ENCODE data around the gene IFNA10.
"Not testable (repeated sequence)": the region's sequence is repeated elsewhere in the genome, so short reads cannot be mapped to it uniquely, and the experiment has no call there.

IFNA10 gene

GRCh38 chr9:21187487-21187886 is 19.5 kb downstream of the IFNA10 start, which contains the start of gene IFNA4:
Gene IFNA4 (minus strand): TSS chr9:21187587. CDS start chr9:21187531, 56 bp downstream.
- not testable (repeated sequence) for DNase-seq

- DNase-seq: peak; percentile 67
These were observed 23.9 kb downstream of the IFNA10 start for GRCh38 chr9:21182810-21183736.

- no peak for DNase-seq
These were observed 32.3 kb downstream of the IFNA10 start for GRCh38 chr9:21174671-21175070.

- DNase-seq: no peak
These were observed 34.8 kb downstream of the IFNA10 start for GRCh38 chr9:21172156-21172555.

- DNase-seq: no peak
These were observed 35.6 kb downstream of the IFNA10 start for GRCh38 chr9:21171351-21171750.

- not testable (repeated sequence) for DNase-seq
These were observed 40.4 kb downstream of the IFNA10 start, which contains the start of gene IFNA21 for GRCh38 chr9:21166560-21166959. Gene IFNA21 (minus strand): TSS chr9:21166660. CDS start chr9:21166612, 48 bp downstream.

- no peak for DNase-seq
These were observed 41.4 kb downstream of the IFNA10 start for GRCh38 chr9:21165516-21165915.

- DNase-seq: peak; percentile 81
These were observed 46.8 kb downstream of the IFNA10 start for GRCh38 chr9:21160178-21160577.
